Islet of Langerhans (tissue), 1 donor: ENCODE measurements around the gene HCK.

ENCODE experiments used
- FAIRE-seq: peaks from one replicate; lab custom pipeline; 2011; peaks lifted over from hg19 to GRCh38; lab: Jason Lieb, UNC

HCK gene

DNA sequence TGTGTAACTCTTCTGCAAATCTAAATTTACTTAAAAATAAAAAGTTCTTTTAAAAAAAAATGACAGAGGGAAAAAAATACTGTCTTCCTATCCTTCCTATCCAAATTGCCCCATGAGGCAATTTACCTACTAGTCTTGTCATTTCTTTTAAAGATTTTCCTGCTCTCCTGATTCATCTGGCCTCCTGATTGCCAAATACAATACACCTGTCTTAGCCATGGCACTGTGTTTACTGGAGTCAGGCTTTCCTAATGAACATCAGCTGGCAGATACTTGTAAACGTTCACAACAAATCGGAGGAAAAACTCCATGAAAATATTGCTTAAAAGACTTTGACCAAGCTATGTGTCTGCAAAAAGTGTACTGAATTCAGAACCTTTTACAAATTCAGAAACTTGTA, 78.9 kb downstream of the HCK start:
- FAIRE-seq: no peak

DNA sequence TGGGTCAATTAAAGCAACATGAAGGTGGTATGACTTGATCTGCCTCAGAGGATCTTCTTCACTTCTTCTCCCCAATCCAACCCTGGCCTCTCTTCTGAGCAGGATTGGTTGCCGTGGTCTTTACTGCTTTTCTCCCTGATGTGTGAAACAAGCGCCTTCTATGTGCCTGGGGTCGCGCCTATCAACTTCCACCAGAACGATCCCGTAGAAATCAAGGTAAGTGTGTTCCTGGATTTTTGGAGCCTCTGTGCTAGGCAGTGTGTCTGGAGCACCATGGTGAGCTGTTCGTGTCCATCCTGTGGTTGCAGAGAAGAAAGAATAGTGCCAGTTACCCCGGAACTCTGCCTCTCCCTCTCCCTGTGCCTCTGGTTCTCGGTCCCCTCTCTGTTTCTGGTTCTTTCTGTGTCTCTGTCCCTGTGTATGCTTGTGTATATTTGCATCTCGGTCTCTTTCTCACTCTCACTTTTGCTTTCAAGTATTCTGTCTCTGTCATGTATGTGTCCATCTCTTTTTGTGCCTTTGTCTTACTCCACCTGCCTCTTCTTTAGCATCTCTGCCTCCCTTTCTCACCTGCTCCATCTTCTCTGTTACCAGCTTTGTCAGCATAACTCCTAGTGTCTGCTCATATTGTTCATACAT, 81.0 kb downstream of the HCK start:
- no peak for FAIRE-seq

- no peak for FAIRE-seq
Observed at GRCh38 chr20:32134026-32134425, 82.0 kb downstream of the HCK start.

DNA sequence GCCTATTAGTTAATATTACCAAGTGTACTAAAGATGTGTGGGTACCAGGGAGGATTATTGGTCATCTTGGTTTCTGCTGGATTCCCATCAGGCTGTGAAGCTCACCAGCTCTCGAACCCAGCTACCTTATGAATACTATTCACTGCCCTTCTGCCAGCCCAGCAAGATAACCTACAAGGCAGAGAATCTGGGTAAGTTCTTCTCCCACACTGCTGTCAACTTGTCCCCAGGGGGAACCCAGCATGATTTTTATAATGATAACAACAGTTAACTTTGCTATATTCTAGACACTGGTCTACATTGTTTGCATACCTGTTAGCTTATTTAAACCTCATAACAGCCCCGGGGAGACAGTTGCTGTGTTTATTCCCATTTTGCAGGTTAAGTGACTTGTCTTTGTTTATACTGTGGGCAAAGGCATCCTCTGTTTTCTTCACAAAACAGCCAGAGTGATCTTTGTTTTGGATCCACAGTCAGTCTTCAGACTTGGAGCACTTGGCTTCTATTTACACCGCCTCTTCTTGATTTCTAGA, 84.0 kb downstream of the HCK start:
- no peak for FAIRE-seq

- FAIRE-seq: no peak
Observed at GRCh38 chr20:32138921-32139320, 86.9 kb downstream of the HCK start.

GRCh38 chr20:32139947-32140346, 87.9 kb downstream of the HCK start:
- no peak for FAIRE-seq

DNA sequence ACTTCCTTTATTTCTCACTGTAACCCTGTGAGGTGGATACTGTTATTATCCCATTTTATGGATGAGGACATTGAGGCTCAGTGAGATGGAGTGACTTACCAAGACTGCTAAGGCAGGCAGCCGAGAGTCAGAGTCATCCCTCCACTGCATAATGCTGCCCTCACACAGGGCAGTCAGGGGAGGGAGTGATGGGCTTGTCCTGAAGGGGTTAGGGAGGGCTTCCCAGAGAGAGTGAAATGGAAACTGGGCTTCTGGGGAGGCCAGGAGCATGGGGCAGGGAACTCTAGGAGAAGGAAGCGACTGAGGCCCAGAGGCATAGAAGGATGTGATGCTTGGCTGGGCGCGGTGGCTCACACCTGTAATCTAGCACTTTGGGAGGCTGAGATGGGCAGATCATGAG, 88.6 kb downstream of the HCK start:
- no peak for FAIRE-seq

- FAIRE-seq: no peak
Observed at GRCh38 chr20:32141465-32141980, 89.5 kb downstream of the HCK start.

- no peak for FAIRE-seq
Observed at GRCh38 chr20:32142088-32142487, 90.0 kb downstream of the HCK start.

- no peak for FAIRE-seq
Observed at GRCh38 chr20:32142991-32143390, 90.9 kb downstream of the HCK start.

DNA sequence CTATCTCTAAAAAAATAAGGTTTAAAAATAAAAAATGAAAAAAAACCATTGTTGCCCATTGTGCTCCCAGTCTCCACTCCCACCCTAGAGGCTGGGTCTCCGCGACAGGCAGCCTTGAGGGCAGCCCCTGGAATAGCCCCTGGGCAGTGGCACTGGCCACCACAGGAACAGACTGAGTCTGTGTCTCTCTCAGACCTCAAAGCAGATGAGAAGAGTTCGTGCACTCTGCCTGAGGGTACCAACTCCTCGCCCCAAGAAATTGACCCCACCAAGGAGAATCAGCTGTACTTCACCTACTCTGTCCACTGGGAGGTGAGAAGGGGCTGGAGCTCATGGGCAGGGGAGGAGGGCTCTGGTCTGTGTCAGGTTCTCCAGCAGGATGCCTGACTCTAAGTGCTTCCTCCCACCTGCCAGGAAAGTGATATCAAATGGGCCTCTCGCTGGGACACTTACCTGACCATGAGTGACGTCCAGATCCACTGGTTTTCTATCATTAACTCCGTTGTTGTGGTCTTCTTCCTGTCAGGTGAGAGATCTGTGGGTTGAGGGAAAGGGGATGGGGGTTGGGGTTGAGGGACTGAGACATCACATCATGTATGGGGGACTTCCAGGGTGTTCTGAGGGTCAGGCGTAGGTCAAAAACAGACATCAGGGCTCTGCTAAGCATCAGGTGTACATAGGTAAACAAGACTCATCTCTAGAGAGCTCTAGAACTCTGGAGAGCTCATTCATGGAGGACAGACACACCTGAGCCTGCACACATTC, 93.0 kb downstream of the HCK start:
- FAIRE-seq: no peak

DNA sequence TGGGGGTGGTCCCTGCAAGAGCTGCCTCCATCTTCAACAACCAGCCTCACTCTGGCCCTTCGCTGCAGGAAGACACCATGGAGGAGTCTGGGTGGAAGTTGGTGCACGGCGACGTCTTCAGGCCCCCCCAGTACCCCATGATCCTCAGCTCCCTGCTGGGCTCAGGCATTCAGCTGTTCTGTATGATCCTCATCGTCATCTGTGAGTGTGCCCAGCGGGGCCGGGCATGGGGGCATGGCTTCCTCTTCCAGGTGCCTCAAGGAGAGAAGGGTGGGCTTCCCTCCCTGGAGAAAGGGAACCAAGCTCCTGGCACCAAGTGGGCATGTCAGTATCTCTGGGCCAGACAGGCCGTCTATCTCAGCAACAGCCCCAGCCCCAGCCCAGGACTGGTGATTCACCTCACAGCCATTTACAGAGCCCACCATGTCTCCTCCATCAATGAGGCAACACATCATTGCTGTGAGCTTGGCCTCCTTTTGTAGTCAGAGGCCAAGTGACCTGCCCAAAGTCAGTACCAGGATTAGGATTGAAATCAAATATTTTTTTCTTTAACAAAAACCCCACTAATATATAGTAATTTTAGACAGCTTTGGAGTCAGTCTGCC, 97.6 kb downstream of the HCK start:
- no peak for FAIRE-seq

GRCh38 chr20:32150291-32150848, 98.3 kb downstream of the HCK start:
- no peak for FAIRE-seq
